Calu3 (cell line): ENCODE data around the gene SULF2. TPM values are rescaled to one million over a fixed set of nuclear protein-coding genes. Genes with fewer than 3 reads are reported as not detected.

Experiments
- BruUV-seq: library from RNA; stranded (reverse); fragments of 400-500 nt; replicated peaks from 2 replicates; lab custom pipeline; 2021; lab: Mats Ljungman, UMichigan
- CTCF ChIA-PET: fragments of 300-600 bp; sonication (Branson Sonifier 250); formaldehyde crosslinking; loops from one replicate; lab custom pipeline; 2022; ENCODE audit warnings: antibody characterized with exemption; lab: Charles Lee
- DNase-seq: peaks from one replicate; pipeline ENCODE4 v3.0.0; 2022
- H3K27ac Mint-ChIP-seq: one replicate; pipeline ENCODE4 v1.8.0; 2022; ENCODE audit warnings: mixed read lengths; ENCODE audit not compliant: unreplicated experiment
- H3K27me3 Mint-ChIP-seq: one replicate; pipeline ENCODE4 v1.8.0; 2022; ENCODE audit warnings: mixed read lengths; ENCODE audit not compliant: unreplicated experiment
- H3K36me3 Mint-ChIP-seq: one replicate; pipeline ENCODE4 v1.8.0; 2022; ENCODE audit warnings: mild to moderate bottlenecking, moderate library complexity, mixed read lengths; ENCODE audit not compliant: insufficient read depth, unreplicated experiment
- H3K4me1 Mint-ChIP-seq: one replicate; pipeline ENCODE4 v1.8.0; 2022; ENCODE audit warnings: mild to moderate bottlenecking, low read depth, mixed read lengths; ENCODE audit not compliant: unreplicated experiment
- H3K4me3 Mint-ChIP-seq: one replicate; pipeline ENCODE4 v1.8.0; 2022; ENCODE audit warnings: mild to moderate bottlenecking, low read depth, moderate library complexity, mixed read lengths; ENCODE audit not compliant: unreplicated experiment
- H3K9me3 Mint-ChIP-seq: one replicate; pipeline ENCODE4 v1.8.0; 2022; ENCODE audit warnings: low read depth, mixed read lengths; ENCODE audit not compliant: unreplicated experiment
- CTCF ChIP-seq: fragments of 200-600 bp; IDR thresholded peaks from one replicate; pipeline ENCODE4 v1.8.0; 2022; ENCODE audit warnings: antibody characterized with exemption; ENCODE audit not compliant: unreplicated experiment
- intact Hi-C: fragments of 100-400 bp; cut with micrococcal nuclease; formaldehyde crosslinking; loops from one replicate; pipeline ENCODE4 v1.10.0; 2022; ENCODE audit not compliant: unreplicated experiment
- total RNA-seq: library from RNA; stranded (reverse); gene quantifications from 2 replicates; pipeline ENCODE4 v1.2.3, GENCODE V29; 2022

SULF2 gene
- total RNA-seq, 1 experiment from 2014 or later = 112 TPM

- no peaks in the 10 kb centered on the region for H3K4me1 Mint-ChIP-seq
- peaks cover 24% of the 10 kb centered on the region for H3K36me3 Mint-ChIP-seq
- no peak overlapping the region for H3K27ac Mint-ChIP-seq
- CTCF ChIA-PET = interaction anchor here (0.7 to 1.3 kb wide), 3 partner anchors 43 to 950 kb away, joined by 3 to 7 read pairs (median 4); no protein-coding TSS in a partner anchor
- no peaks in the 10 kb centered on the region for H3K27me3 Mint-ChIP-seq
- TF ChIP-seq CTCF = no peak
- no peak for DNase-seq
- H3K9me3 Mint-ChIP-seq = no peaks in the 10 kb centered on the region
- H3K4me3 Mint-ChIP-seq = no peak overlapping the region
- no TSS peak for BruUV-seq
- intact Hi-C loops = no loop called here
Observed at GRCh38 chr20:47669927-47670890, 115.1 kb downstream of the SULF2 start.

- TF ChIP-seq CTCF = no peak
- Mint-ChIP-seq H3K27ac (no peak overlapping the region), H3K27me3 (no peaks in the 10 kb centered on the region), H3K4me3 (no peak overlapping the region), H3K36me3 (peaks cover 21% of the 10 kb centered on the region), H3K9me3 (no peaks in the 10 kb centered on the region), H3K4me1 (no peaks in the 10 kb centered on the region)
- no peak for DNase-seq
- CTCF ChIA-PET = no interaction called here
- BruUV-seq = no TSS peak
- intact Hi-C loops = no loop called here
Observed at GRCh38 chr20:47669489-47669888, 115.8 kb downstream of the SULF2 start.

- no peak overlapping the region for H3K4me3 Mint-ChIP-seq
- CTCF ChIA-PET = interaction anchor here (0.8 kb wide), 1 partner anchor 8 kb away, joined by 4 read pairs; no protein-coding TSS in a partner anchor
Observed at GRCh38 chr20:47669152-47669425, 116.2 kb downstream of the SULF2 start.

More at GRCh38 chr20:47669152-47669425, 116.2 kb downstream of the SULF2 start:
- DNase-seq = no peak
- Mint-ChIP-seq H3K4me1 (peaks cover 2% of the 10 kb centered on the region), H3K27ac (no peak overlapping the region), H3K36me3 (peaks cover 20% of the 10 kb centered on the region), H3K27me3 (no peaks in the 10 kb centered on the region), H3K9me3 (no peaks in the 10 kb centered on the region)
- intact Hi-C loops = no loop called here
- no peak for TF ChIP-seq CTCF
- no TSS peak for BruUV-seq
